T1000 (cell line): ENCODE results near the gene CD38.
"Not testable (repeated sequence)": the region's sequence is repeated elsewhere in the genome, so short reads cannot be mapped to it uniquely, and the experiment has no call there.

Experiments
- DNase-seq: peaks from one replicate; lab custom pipeline; 2025; ENCODE audit warnings: mixed read lengths; lab: John Stamatoyannopoulos, UW

The CD38 gene

DNA sequence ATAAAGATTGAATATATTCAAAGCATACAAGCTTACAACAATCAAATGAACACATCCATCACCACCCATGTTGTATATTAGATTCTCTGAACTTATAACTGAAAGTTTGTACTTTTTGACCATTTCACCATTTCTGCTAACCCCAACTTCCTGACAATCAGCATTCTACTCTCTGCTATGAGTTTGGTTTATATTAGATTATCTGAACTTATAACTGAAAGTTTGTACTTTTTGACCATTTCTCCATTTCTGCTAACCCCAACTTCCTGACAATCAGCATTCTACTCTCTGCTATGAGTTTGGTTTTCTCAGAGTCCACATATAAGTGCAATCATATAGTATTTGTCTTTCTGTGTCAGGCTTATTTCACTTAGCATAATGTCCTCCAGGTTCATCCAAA lies 15.7 kb upstream of the CD38 start:
- not testable (repeated sequence) for DNase-seq

DNA sequence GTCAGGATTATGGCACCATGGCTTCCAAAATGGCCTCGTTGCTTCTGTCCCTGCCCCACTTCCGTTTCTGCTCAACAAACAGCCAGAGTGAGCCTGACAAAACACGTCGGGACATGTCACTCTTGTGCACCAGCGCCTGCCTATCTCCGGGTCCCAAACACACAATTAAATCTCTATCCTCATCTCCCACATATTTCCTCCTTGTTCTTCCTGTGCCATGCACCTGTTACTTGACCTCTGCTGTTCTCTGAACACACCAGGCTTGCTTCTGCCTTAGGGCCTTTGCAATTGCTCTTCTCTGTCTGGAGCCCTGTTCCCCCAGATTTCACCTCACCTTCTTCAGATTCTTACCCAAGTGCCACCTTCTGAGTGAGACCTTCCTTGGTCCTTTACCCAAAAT lies 12.7 kb upstream of the CD38 start:
- no peak for DNase-seq

DNA sequence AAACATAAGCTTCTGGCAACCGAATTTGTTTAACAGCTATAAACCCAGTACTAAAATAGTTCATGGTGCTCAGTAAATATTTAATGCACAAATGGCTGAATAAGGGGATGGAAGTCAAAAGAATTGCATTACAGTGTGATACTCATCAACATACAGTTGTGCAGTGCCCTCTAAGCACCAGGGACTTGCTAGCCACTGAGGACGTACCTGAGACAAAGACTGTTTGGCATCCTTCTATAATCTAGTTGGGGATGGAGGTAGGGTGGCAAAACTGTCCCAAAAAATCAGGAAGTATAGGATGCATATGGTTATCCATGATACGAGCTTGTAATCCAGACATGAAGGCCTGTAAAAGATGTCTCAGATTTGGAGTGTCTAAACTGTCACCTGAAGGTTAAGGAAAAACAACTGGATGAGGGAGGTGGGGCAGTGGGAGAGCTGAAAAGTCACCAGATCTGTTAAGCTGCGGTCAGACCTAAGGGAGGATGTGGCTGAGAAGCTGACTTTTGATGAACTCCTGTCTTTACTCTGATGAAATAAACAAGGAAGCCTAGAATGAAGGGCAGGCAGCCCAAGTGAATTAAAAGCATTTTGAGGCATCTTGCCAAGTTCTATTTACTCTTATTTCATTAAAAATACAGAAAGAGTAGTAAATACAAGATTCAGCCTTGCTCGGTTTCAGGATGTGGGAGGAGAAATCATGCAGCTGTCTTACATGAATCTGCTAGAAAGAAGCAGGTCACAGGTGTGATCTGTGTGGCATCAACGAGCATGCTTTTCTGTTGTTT lies 12.0 kb upstream of the CD38 start:
- DNase-seq = no peak

DNA sequence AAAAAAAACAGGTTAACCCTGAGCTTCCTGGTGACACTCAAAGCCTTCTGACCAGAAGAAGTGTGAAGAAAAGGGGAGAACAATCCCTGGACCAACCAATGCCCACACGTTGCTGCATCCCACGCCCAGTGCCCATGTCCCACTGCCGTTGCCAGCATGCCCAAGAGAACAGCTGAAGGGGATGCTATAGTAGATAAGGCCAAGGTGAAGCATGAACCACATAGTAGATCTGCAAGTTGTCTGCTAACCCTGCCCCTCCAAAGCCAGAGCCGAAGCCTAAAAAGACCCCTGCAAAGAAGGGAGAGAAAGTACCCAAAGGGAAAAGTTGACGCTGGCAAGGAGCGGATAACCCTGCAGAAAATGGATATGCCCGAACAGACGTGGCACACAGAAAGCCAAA lies 11.3 kb upstream of the CD38 start:
- DNase-seq = no peak

DNA sequence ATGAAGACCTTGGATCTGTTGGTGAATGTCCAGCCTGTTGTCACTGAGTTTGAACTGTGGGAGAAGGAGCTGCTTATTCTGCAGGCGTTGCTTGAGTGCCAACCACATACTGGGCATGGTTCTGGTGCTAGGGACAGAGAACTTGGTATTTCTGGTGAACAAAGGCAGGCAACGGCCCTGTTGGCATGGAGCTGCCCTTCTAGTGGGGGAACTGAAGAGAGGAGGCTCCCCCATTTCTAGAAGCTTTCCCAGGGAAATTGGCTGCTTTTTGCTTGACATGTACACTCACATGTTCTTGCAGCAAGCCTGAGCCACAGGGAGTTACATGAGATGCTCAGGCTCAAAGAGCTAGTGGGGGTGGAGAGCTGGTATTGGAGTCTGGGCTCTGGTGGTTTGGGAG lies 8.9 kb upstream of the CD38 start:
- no peak for DNase-seq

DNA sequence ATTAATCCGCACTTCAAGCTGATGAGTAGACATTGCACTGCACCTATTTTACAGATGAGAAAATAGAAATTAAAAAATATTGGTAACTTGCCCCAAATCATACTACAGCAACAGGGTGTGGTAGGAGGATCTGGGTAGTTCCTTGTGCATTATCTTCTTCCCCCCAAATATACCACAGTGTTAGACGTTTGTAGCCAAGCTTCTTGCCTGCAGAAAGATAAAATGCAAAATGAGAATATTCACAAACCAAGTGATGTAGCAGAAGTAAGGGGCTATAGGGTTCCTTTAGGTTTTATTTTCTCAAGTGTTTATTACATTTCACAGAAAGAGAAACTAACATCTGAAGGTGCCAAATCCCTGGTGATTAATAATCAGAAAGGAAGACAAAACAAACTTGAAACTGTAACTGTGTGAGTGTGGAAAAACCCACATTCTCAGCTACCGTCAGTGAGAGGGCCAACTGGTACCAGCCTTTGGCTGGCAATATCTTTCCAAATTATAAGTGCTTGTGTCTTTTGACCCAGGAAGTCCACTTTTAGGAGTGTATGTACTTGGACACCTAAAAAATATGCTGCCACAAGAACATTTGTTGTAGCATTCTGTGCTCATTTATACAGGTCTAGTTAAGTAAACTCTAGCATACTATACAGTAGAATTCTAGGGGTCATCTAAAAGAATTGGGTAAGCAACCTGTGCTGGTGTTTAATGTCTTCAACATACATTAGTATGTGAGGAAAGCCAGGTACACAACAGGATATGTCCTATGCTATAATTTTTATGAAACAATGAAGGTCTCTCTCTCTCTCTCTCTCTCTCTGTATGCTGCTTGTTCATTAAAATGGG lies 6.7 kb upstream of the CD38 start:
- no peak for DNase-seq

DNA sequence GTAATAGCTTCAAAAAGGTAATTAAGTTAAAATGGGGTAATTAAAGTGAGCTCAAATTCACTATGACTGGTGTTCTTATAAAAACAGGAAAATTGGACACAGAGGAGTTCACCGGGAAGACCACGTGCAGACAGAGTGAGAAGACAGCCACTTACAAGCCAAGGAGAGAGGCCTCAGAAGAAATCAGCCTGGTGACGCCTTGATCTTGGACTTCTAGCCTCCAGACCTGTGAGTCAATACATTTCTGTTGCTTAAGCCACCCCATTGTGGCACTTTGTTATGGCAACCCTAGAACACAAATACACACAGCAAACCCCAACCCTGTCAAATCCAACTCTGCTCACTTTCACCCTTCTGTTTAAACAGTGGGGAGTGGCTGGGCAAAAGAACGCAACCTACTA lies 4.1 kb upstream of the CD38 start:
- no peak for DNase-seq

DNA sequence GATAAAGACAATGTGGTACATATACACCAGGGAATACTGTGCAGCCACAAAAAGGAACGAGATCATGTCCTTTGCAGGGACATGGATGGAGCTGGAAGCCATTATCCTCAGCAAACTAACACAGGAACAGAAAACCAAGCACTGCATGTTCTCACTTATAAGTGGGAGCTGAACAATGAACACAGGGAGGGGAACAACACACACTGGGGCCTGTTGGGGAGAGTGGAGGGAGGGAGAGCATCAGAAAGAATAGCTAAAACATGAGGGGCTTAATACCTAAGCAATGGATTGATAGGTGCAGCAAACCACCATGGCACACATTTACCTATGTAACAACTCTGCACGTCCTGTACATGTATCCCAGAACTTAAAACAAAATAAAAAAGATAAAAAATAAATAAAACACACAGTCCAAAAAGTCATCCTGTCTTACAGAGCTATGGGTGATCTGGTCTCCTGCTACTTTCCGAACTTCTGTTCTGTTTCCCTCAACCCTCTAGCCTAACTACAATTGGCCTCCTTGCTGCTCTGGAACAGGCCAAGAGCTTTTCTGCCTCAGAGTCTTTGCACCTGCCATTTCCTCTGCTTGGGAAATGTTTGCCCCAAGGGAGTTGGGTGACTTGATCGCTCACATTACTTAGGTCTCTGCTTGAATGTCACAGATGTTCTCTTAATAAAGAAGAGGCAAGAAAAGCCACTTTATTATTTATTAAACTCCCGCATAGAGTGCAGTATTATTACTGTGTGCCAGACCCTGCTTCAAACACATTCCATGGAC lies 1.1 kb upstream of the CD38 start:
- DNase-seq = no peak

DNA sequence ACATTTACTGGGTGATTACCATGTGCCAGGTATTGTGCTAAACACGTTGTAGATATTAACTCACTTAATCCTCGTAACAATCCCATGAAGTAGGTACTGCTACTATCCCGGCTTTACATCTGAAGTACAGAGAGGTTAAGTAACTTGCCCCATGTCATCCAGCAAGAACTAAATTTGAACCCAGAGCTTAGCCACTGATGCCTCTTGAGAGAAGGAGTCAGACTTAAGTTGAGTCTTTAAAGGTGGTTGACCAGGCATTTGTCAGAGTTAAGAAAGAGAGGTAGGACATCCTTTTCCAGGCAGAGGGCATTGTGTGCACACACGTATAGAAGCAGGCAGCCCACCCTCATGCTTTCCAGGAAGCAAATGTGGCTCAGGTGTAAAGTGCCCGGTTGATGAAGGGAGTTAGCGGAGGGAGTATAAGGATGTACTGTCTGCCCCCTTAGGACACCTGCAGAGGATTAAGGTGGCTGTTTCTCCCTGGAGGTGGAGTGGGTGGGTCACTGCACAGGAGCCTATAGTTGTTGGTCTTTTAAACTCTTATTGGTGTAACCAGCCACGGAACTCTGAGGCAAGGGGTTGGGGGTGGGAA lies 335 bp upstream of the CD38 start:
- no peak for DNase-seq

DNA sequence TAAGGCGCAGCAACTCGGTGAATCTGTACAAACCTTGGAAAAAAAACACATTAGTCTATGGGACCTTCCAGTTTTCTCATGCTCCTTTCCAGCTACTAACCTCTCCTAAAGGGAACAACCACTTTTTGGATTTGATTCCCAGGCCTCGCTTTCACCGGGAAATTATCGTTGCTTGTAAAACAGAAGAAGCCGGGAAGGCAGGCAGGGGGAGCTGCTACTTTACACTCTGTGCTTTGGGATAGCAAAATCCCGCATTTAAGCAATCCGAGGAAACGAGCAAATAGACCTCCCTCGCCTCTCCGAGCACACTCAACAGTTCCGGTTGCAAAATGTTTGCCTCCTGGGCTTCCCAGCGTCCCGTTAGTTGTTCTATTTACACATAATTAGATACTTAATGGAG lies 1.2 kb downstream of the CD38 start:
- no peak for DNase-seq

DNA sequence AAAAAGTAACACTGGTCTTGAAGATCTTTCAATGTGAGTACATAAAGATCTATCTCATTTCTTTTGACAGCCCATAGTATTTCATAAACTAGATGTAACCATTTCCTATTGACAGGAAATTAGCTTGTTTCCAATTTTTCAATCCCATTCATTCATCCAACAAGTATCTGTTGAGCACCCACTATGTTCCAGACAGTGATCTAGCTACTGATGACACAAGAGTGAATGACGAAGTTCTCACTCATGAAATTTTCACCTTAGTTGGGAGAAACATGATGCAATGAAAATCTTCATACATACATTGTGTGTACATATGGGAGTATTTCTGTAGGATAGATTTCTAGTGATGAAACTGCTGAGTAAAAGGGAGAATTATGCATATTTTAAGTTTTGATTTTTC lies 1.7 kb downstream of the CD38 start:
- no peak for DNase-seq

DNA sequence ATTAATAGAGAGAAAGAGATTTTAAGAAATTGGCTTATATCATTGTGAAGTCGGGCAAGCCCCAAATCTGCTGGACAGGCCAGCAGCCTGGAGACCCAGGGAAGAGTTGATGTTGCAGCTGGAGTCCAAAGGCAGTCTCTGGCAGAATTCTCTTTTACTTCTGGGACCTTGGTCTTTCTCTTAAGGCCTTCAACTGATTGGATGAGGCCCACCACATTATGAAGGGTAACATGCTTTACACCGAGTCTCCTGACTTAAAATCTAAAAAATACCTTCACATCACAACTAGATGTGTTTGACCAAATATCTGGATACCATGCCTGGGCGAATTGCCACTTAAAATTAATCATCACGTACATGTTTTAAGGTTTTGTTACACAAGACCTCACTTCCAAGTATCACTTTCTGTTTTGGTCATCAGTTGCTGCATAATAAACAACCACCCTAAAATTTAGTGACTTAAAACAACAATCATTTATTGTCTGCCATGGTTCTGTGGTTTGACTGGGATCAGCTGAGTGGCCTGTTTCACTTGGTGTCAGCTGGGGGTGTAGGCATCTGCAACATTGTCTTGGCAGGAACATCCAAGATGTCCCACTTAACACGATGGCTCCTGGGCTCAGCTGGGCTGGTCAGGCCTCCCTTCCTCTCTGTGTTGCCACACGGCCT lies 3.4 kb downstream of the CD38 start:
- no peak for DNase-seq

DNA sequence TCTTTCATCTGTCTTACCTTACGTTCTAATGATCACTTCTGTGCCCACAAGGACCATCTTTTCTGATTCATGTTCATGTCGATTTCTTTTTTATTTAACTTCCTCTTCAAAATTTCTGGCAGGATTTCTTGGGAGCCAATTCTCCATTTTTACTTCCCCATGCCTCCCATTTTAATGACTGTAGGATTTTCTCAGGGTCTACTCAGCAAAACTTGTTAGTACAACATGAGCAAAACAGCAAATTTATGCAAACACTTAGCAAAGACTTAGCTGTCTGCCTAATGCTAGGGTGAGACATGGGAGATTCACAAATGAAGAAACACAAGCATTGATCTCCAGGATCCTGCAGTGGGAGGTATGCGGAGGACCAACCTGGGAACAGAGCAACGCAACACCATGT lies 5.5 kb downstream of the CD38 start:
- DNase-seq = no peak

DNA sequence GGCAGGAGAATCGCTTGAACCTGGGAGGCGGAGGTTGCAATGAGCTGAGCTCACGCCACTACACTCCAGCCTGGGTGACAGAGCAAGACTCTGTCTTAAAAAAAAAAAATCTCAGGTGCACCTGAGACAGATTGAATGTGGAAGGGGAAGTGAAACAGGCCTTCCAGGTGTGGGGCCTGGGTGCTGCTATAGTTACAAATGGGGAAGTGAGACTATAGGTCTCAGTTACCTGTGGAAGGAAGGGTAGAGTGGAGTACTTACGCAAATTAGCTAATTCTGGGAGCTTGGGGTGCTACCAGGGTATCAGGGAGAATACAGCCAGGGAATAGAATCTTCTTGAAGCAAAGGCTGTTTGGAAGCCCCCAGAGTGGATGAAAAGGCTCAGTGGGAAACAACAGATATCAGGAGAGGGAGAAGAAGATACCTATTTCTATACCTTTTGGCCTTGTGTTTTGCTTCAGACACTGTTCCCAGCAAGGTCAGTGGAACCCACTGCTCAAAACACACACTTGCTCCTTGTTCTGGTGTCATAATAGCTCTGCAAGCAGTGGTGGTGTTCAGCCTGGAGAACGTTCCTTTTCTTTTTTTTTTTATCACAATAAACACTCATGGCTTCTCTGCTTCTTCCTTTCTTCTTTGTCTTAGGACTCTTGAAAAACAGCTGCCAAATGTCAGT lies 7.0 kb downstream of the CD38 start:
- no peak for DNase-seq

DNA sequence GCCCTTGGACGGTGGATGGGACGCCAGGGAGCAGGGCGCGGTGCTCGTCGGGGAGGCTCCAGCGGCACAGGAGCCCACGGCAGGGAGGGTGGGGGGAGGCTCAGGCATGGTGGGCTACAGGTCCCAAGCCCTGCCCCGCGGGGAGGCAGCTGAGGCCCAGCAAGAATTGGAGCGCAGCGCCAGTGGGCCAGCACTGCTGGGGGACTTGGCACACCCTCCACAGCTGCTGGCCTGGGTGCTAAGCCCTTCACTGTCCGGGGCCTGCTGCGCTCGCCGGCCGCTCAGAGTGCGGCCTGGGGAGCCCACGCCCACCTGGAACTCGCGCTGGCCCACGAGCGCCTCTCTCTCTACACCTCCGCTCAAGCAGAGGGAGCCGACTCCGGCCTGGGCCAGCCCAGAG lies 8.6 kb downstream of the CD38 start:
- no peak for DNase-seq

DNA sequence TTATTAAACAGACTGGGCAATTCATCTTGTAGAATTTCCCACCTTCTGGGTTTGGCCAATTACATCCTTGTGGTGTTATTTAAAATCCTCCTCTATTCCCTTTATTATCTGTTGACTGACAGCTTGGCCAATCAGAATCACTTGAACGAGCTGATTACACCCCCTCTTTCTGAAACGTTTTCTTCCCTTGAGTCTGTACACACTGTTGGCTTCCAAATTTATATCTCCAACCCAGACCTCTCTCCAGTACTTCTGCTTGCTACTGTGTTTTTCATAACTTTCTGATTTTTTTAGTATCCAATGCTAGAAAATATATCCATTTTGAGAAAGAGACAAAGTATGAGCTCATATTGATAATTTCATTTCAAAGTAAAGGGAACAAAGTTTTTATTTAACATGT lies 14.8 kb downstream of the CD38 start:
- no peak for DNase-seq

DNA sequence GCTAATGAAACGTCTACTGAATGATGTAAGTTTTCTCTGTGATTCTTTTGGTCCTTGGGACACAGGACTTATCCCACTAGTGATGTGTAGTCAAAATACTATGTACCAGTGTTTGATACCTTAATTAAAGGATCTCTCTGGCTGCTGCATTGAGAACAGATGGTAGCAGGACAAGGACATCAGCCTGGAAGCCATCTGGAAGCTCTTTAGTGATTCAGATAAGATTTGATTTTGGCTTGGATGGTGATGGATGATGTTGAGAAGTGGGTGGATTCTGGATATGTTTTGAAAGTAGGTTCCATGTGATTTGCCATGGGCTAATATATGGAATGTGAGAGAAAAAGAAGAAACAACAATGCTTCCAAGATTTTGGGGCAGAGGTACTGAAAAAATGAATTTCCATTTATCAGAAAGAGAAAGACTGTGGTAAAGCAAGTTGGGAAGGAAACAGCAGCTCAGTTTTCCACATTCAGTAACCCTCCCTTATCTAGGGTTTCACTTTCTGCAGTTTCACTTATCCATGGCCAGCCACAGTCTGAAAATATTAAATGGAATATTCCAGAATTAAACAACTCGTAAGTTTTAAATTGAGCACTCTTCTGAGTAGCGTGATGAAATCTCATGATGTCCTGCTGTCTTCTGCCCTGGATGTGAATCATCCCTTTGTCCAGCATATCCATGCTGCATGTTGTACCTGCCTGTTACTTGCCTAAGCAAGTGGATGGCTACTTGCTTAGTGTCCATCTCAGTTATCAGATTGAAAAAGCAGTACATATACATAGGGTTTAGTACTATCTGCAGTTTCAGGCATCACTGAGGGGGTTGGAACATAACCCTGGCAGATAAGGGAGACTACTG lies 15.6 kb downstream of the CD38 start:
- DNase-seq = no peak

DNA sequence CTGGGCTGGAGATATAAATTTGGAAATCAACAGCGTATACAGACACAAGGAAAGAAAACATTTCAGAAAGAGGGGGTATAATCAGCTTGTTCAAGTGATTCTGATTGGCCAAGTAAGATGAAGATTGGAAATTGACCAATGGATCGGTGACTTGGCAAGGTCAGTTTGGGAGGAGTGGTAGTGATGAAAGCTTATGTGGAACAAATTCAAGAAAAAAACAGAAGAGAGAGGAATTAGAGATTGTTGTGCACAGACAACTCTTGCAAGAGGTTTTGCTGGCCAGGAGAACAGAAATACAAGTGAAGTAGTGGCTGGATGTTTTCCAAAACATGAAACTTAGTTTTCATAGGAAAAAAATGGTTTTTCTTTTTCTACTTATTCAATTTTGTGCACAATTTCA lies 16.3 kb downstream of the CD38 start:
- no peak for DNase-seq

DNA sequence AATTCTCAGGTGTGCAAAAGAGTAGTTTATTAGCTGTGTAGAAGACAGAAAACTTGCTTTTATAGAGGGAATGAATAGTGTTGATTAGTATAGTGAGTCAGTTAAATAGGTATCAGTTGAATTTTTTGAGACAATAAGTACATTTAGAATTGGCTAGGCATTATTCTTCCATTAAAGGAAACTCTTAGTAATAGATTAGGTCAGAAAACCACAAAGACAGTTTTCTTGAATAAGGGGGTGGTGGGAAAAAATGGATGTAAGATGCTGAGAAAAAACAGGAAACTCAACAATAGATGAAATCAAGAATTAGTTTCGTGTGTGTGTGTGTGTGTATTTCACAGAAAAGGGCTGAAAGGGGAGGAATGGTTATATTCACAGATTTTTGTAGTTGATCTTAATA lies 16.8 kb downstream of the CD38 start:
- no peak for DNase-seq

DNA sequence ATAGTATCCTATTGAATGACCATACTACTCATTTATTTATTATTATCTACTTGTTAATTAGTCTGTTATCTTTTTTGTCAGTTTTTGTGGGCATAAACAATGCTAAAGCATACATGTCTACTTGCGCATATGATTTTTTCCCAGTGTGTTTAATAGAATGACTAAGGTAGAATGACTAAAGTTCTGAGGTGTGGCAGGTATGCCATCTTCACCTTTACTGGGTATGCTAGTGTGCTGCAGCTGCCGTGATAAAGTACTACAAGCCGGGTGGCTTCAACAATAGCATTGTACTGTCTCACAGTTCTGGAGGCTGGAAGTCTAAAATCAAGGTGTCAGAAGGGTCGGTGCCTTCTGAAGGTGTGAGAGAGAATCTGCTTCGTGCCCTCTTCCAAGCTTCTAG lies 19.2 kb downstream of the CD38 start:
- no peak for DNase-seq
